Amygdala (tissue), 56 donors: ENCODE measurements around the gene VWA5B1.
"Not testable (repeated sequence)": the region's sequence is repeated elsewhere in the genome, so short reads cannot be mapped to it uniquely, and the experiment has no call there.

Experiments
- DNase-seq, 56 donors: peaks; one replicate each; lab custom pipeline; 2025; lab: John Stamatoyannopoulos, UW

The VWA5B1 gene

GRCh38 chr1:20290624-20291597, at the start of gene VWA5B1:
Gene VWA5B1 (plus strand): TSS chr1:20290875. CDS start chr1:20310602, 19,727 bp downstream.
- no peak for DNase-seq

- DNase-seq = no peak
These were observed 47.7 kb upstream of the VWA5B1 start for GRCh38 chr1:20242890-20243479.

- DNase-seq = no peak
These were observed 41.6 kb upstream of the VWA5B1 start for GRCh38 chr1:20248971-20249612.

- DNase-seq = no peak
These were observed 40.2 kb upstream of the VWA5B1 start for GRCh38 chr1:20250340-20250989.

- DNase-seq = no peak
These were observed 38.1 kb upstream of the VWA5B1 start for GRCh38 chr1:20252587-20252986.

GRCh38 chr1:20255666-20256065, 35.0 kb upstream of the VWA5B1 start:
- DNase-seq = peak in 9 of 56 donors; percentile 12 to 66 (median 26)

GRCh38 chr1:20259646-20260045, 31.0 kb upstream of the VWA5B1 start:
- no peak for DNase-seq

GRCh38 chr1:20261095-20261494, 29.6 kb upstream of the VWA5B1 start:
- DNase-seq = no peak

GRCh38 chr1:20262810-20263534, 27.7 kb upstream of the VWA5B1 start:
- peak in 4 of 56 donors; percentile 1 to 60 (median 13) for DNase-seq

- peak in 6 of 56 donors; percentile 8 to 38 (median 24) for DNase-seq
These were observed 25.4 kb upstream of the VWA5B1 start for GRCh38 chr1:20265250-20265649.

- DNase-seq = no peak
These were observed 24.5 kb upstream of the VWA5B1 start for GRCh38 chr1:20266141-20266540.

GRCh38 chr1:20266642-20267041, 24.0 kb upstream of the VWA5B1 start:
- DNase-seq = no peak

- no peak for DNase-seq
These were observed 18.9 kb upstream of the VWA5B1 start for GRCh38 chr1:20271498-20272400.

GRCh38 chr1:20273716-20274115, 17.0 kb upstream of the VWA5B1 start:
- DNase-seq = not testable (repeated sequence)

- DNase-seq = no peak
These were observed 15.3 kb upstream of the VWA5B1 start for GRCh38 chr1:20275319-20275925.

GRCh38 chr1:20276485-20277159, 14.1 kb upstream of the VWA5B1 start:
- DNase-seq = no peak

GRCh38 chr1:20278692-20279130, 12.0 kb upstream of the VWA5B1 start:
- DNase-seq = no peak

- DNase-seq = no peak
These were observed 11.2 kb upstream of the VWA5B1 start for GRCh38 chr1:20279509-20279908.
